ENCODE results near the gene NPR1. TPM values are rescaled to one million over a fixed set of nuclear protein-coding genes. Genes with fewer than 3 reads are reported as not detected.
"Not testable (repeated sequence)": the region's sequence is repeated elsewhere in the genome, so short reads cannot be mapped to it uniquely, and the experiment has no call there.

Gene NPR1
- total RNA-seq (2014; rRNA removed; shearing (Covaris generic)) = not detected in 2 replicates

DNA sequence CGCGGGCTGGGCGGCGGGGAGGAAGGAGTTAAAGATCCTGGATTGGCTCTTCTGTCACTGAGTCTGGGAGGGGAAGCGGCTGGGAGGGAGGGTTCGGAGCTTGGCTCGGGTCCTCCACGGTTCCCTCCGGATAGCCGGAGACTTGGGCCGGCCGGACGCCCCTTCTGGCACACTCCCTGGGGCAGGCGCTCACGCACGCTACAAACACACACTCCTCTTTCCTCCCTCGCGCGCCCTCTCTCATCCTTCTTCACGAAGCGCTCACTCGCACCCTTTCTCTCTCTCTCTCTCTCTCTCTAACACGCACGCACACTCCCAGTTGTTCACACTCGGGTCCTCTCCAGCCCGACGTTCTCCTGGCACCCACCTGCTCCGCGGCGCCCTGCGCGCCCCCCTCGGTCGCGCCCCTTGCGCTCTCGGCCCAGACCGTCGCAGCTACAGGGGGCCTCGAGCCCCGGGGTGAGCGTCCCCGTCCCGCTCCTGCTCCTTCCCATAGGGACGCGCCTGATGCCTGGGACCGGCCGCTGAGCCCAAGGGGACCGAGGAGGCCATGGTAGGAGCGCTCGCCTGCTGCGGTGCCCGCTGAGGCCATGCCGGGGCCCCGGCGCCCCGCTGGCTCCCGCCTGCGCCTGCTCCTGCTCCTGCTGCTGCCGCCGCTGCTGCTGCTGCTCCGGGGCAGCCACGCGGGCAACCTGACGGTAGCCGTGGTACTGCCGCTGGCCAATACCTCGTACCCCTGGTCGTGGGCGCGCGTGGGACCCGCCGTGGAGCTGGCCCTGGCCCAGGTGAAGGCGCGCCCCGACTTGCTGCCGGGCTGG, at the start of gene NPR1:
TSS of gene NPR1 (plus strand) at position 170 of the 818 bp plus-strand sequence. CDS start at position 591, 421 bp downstream.
- no peak for DNase-seq (ENCODE audit: low read depth)

DNA sequence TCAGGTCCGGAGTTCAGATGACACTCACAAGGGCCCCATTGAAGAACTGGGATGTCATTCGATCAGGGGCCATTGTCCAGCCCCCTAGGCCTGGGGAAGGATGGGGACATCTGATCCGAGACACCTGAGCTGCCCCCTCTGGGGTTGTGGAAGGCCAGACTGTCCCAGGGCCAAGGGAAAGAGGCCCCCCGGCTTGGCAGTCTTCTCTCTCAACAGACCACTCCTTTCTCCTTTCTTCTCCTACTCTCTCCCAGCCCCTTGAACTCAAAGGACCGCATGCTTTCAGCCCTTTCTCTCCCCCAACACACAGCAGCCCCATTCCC, 49.2 kb upstream of the NPR1 start:
- DNase-seq (ENCODE audit: low read depth) = no peak

DNA sequence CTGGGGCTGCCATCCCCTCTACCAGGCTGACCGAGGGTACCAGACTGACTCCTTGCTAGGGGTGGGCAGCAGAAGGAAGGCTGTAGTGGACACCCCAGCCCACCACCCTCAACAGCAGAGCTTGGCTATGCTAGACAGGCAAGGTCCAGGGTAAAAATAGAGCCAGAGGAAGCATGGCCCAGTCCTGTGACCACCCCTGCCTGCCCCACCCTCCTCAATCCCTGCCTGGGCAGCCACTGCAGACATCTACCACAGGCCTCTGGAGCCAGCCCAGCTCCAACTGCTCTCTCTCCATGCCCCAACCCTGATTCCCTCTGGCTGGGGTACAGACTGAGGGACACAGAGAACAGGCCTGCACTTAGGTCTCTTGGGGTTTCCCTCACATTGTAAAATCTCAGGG, 48.5 kb upstream of the NPR1 start:
- DNase-seq (ENCODE audit: low read depth) = no peak

DNA sequence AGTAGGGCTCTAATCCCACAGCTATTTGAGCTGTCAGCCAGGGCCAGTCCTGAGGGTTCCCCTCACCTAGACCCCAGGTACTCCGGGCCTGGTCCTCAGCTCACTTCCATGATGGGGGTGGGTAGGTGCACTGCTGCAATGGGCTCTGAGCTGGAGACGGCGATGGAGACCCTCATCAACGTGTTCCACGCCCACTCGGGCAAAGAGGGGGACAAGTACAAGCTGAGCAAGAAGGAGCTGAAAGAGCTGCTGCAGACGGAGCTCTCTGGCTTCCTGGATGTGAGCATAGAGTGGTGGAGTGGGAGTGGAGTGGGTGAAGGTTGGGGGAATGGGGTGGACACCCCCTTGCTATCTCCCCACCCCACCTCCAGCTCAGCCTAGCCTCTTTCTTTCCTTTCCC, 48.1 kb upstream of the NPR1 start:
- no peak for DNase-seq (ENCODE audit: low read depth)

DNA sequence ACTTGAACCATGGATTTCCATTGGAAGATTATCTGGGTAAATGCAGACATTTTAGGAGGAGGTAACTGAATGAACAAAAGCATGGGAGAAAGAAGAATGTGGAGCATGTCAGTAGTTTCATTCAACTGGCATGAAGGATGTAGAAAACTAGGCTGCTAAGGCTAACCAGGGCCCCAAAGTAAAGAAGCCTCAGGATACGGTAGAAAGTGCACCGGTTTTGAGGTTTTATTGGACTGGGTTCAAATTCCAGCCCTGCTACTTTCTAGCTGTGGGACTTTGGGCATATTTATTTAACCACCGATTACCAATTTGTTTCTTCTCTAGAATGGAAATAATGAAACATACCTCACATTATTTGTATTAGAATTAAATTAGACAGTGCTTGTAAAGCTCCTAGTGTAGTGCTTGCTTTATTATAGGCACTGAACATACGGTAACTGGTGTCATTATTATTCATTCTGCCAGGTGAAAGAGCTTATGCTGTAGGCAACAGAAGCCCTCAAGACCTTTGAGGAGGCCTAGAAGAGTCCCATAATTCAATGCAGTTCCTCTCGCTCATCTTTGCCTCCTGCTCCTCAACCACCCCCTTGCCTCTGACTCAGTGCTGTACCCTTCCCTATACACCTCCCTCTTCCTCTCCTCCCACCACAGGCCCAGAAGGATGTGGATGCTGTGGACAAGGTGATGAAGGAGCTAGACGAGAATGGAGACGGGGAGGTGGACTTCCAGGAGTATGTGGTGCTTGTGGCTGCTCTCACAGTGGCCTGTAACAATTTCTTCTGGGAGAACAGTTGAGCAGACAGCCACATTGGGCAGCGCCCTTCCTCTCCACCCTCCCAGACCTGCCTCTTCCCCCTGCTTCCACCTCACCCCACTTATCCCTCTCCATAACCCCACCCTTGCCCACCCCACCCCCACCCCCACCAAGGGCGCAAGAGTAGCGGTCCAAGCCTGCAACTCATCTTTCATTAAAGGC, 47.2 kb upstream of the NPR1 start:
- DNase-seq (ENCODE audit: low read depth) = no peak

DNA sequence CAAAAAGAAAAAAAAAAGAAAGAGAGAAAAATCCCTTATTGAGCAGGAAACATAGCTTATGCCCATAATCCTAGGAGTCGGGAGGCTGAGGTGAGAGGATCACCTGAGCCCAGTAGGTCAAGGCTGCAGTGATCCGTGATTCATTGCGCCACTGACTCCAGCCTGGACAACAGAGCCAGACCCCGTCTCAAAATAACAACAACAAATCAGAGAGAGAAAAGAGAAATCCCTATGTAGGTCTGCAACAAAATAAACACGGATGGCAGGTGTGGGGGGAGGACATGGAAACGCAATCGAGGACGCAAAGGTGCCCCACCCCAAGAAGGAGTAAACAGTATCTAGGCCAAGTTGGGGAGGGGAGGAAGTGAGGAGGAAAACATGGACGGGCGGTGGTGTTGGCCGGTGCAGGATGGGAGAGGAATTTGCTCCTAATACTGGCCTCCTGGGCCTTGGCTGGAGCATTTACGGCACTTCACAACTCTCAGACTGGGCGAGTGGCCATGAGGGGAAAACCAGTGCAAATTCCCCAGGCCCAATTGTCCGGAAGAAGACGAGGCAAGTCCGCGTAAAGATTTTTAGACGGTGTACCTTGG, 45.2 kb upstream of the NPR1 start:
- DNase-seq (ENCODE audit: low read depth) = no peak

DNA sequence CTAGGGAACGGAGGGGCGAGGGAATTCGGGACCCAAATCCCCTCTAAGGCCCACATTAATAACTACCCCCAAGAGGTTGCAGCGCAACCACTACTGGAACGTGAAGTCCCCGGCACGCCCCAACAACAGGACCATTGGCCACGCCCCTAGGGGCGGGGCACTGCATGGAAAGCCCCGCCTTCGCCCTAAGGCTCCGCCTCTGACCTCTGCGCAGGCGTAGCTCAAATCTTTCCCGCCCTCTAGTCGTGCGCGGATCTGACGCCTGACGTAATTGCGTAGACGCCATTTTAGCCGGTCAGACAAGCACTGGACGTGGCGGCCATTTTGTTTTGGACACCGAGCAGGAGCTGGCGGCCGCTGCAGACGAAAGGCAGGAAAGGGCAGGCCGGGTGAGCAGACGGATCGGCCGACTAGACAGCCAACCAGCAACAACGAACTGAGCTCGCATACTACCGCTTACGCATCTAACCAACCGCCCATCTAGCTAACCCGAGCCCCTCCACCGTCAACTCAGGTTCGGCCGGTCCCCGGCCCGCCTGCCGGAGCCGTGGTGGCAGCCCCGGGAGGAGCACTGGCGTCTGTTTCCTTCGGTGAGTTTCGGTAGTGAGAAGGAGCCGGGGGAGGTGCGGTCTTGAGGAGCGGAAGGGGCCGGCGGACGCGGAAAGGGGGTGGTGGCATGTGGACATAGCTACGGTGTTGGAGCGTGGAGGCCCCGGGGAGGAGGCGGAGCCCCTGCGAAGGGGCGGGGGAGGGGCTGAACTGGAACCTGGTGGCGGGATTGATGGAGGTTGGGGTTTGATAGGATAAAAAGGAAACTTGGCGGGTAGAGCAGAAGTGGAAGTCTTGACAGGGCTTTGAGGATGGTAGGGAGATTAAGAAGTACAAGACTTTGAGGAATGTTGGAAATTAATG, 44.5 kb upstream of the NPR1 start, which contains the start of gene CHTOP:
TSS of gene CHTOP (plus strand) at position 313 of the 912 bp plus-strand sequence. CDS start 2,523 bp downstream, outside the sequence.
- DNase-seq (ENCODE audit: low read depth) = peak; percentile 96

DNA sequence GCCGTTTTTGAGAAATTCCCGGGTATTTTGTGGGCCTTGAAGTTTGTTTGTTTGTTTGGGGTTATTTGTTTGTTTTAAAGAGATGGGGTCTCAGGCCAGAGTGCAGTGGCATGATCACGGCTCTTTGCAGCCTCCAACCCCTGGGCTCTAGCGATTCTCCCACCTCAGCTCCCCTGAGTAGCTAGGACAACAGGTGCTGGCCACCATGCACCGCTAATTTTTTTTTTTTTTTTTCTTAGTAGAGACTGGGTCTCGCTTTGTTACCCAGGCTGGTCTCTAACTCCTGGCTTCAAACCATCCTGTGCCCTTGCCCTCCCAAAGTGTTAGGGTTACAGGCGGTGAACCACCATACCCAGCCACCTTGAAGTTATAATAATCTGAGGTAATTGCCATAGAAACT, 42.6 kb upstream of the NPR1 start:
- DNase-seq (ENCODE audit: low read depth) = no peak

DNA sequence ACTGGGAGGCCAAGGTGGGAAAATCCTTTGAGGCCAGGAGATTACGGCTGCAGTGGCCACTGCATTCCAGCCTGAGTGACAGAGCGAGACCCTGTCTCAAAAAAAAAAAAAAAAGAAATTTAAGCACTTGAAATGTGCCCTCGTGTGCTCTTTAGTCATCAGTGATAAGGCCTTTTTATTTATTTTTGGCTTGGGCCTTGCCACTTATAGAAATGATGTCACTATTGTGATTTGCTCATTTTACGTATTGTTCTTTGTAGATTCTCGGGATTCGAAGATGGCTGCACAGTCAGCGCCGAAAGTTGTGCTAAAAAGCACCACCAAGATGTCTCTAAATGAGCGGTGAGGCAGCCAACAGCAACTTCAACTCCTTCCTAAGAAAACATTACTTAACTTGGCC, 42.2 kb upstream of the NPR1 start:
- no peak for DNase-seq (ENCODE audit: low read depth)

DNA sequence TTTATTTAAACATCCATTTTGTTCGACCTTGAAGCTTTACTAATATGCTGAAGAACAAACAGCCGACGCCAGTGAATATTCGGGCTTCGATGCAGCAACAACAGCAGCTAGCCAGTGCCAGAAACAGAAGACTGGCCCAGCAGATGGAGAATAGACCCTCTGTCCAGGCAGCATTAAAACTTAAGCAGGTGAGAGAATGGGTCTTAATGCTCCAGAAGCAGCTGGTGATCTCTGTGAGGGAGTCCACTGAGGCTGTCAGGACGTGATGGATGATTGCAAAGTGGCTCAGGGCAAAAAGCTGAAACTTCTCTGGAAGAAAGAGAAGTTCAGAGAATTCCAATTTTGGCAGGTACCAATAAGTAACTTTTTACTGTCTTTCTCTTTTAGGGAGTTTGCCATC, 40.2 kb upstream of the NPR1 start:
- DNase-seq (ENCODE audit: low read depth) = no peak

DNA sequence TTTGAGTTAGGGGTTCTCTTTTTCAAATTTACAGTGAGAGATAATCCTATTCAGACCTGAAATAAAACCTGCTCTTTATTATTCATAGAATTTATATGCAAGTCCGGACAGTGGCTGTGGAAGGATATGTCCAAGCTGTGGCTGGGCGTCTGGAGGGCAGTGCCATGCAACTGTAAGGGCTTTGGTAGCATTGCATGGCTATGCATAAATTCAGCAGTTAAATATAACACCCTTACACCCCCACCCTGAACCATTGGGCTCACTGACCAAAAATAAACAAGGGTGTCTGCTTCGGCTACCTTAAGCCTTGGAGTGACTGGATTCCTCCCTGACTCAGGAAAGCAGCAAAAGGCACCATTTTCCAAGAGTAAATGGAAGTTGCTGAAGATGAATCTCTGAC, 39.2 kb upstream of the NPR1 start:
- DNase-seq (ENCODE audit: low read depth) = no peak

DNA sequence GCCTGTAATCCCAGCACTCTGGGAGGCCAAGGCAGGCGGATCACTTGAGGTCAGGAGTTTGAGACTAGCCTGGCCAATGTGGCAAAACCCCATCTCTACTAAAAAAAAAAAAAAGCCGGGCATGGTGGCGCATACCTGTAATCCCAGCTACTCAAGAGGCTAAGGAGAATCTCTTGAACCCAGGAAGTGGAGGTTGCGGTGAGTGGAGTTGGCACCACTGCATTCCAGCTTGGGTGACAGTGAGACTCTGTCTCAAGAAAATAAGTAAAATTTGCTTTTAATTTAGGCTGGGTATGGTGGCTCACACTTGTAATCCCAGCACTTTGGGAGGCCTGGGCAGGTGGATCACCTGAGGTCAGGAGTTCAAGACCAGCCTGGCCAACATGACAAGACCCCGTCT, 38.3 kb upstream of the NPR1 start:
- not testable (repeated sequence) for DNase-seq (ENCODE audit: low read depth)

DNA sequence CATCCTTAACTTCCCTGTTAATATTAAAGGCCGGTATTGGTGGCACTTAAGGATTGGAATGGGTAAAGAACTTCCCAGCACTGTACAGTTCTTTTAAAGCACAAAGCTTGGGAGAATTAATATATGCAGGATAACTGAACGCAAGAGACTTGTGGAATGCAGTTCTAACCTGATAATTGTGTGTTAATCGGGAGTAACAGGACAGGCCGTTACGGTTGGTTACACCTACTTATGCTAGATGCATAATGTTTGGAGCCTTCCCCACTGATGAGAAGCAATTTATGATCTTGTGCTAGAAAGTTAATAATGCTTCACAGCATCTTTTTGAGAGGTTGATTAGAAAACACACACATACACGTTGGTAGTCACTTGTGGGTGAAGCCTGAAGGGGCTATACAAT, 37.6 kb upstream of the NPR1 start:
- DNase-seq (ENCODE audit: low read depth) = no peak

DNA sequence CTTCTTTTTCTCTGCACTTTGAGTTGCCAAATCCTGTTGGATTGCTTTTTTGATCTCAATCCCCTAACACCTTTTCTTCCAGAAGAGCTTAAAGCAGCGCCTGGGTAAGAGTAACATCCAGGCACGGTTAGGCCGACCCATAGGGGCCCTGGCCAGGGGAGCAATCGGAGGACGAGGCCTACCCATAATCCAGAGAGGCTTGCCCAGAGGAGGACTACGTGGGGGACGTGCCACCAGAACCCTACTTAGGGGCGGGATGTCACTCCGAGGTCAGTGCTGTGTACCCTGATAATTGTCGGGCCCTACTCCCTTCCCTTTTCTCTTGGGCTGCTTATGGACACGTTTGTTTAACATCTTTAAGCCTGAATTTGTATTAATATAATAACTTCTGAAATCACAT, 36.3 kb upstream of the NPR1 start:
- no peak for DNase-seq (ENCODE audit: low read depth)

DNA sequence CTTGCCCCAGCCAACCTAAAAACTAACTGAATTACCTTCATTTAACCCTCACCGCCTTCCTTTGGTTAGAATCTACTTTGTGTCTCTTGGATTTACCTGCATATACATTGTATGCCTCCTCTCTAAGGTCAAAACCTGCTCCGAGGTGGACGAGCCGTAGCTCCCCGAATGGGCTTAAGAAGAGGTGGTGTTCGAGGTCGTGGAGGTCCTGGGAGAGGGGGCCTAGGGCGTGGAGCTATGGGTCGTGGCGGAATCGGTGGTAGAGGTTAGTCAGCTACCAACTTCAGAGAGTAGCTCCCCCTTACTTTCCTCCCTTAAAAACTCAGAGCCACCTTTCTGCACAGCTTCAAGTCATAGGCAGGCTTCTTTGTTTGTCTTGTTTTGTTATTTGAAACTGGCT, 35.4 kb upstream of the NPR1 start:
- DNase-seq (ENCODE audit: low read depth) = no peak

DNA sequence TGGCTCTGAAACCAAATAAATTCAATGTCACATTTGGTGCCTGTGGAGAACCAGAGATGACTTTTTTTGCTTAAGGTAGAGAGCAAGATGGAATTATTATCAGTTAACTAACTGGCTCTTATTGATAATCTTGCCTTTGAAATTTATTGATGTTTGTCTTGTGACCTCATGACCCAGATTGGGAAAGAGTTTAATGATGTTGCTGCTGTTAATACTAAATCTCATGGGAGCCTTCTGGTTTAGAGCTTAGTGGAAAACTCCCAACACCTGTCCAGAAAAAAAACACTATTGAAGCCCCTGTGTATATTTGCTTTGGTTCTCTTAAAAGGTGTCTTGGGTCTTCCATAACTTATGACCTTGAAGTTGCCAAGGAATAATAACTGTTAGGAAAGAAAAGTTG, 34.7 kb upstream of the NPR1 start:
- DNase-seq (ENCODE audit: low read depth) = no peak

DNA sequence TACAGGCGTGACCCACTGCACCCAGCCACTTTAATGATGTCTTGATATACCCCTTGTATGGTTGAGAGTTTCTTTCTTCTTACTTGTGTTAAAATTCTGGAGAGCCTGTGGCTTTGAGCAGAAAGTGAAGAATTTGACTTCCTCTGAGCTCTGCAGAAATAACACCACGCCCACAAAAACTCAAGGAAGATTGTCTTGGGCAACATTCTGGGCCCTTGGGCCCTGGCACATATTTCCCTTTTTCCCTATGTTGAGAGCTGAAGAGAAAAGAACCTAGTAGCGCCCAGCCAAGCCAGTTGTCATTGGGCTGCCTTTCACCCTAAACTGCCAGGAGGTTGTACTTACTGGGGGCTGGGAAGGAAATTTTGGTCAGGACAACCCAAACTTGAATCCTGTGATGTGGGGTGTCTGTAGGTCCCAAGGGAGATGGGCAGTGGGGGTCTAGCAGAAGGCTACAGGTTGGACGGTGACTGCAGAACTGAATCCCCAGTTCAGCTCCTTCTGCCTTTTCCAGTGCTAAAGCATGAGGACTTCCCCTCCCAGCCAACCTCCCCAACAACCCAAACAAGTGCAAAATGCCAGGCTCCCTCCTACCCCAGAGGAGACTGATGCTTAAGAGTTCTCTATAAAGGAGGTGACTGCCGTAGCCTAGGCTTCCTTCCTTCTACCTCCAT, 31.7 kb upstream of the NPR1 start:
- DNase-seq (ENCODE audit: low read depth) = no peak

DNA sequence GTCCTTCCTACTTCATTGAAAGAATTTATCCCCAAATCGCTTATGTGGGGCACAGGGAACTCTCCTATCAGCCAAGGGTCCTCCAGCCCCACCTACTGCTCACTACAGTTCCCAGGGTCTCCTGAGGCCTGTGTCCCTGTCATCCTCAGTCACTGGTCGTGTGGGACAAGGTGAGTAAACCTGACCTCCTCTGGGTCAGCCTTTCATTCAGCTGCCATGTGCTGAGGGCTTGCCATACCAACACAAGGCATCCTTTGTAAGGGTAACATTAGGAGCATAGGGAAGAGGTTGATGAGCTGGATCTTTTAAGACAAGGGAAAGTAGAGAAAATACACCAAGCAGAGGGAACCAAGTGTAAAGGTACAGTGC, 31.2 kb upstream of the NPR1 start:
- DNase-seq (ENCODE audit: low read depth) = no peak

DNA sequence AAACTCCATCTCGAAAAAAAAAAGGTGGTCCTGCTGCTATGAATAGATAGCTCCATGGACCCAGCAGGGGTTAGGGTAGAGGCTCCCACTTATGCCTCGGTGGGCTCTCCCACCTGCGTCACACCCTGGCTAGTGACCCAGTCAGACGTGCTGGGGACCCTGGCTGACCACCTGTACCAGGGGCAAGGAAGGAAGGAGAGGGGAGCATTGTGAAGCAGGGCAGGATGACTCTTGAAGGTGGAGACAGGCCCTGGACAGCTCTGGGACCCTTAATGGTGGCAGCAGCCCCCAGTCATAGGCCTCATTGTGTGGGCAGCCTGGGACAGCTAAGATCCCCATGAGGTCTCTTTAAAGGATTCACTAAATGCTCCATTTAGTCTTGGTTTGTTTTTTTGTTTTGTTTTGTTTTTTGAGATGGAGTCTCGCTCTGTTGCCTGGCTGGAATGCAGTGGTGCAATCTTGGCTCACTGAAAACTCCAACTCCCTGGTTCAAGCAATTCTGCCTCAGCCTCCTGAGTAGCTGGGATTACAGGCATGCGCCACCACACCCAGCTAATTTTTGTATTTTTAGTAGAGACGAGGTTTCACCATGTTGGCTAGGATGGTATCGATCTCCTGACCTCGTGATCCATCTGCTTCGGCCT, 30.4 kb upstream of the NPR1 start:
- DNase-seq (ENCODE audit: low read depth) = no peak

DNA sequence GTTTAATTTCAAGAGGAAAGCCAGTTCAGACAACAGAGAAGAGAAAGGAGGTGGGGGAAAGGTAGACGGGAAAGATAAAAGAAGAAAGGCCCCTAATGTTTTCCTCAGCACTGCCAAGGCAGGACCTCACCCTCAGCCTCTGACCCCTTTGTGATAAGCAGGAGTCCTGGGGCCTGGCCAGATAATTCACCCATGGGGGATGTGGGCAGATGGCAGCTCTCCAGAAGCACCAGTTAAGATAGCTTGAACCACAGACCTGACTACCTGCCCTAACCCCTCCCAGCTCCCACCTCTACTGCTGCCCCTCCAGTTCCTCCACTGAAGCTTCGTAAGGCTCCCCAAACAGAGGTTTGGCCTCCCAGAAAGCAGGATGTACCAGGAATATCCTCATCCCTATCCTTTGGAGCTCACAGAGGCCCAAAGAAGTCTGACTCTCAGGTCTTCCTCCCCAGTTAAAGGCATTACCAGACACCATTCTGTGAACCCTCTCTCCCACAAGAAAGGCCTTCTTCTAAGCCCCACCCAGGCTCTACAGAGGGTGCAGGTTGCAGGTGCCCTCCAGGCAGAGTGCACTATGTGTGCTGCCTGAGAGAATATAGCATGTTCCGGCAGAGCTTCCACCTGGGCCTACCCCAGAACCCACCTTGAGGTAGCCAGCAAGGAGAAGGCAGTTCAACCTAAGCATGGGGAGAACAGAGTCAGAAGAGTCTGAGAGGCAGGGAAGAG, 29.2 kb upstream of the NPR1 start:
- DNase-seq (ENCODE audit: low read depth) = no peak

Measured in RPMI7951 (cell line).